Stimulated activated CD8-positive, alpha-beta memory T cell treated with anti-CD3 and anti-CD28 coated beads, Interleukin-2, amount 100 ng/mL, for 48 hours (primary cell): ENCODE data around the gene SMG6.

Experiments
- DNase-seq, 2 donors: peaks; one replicate each; pipeline ENCODE4 v3.0.0-alpha.2; 2020; ENCODE audit warnings: low read depth in 2 of 2

Gene SMG6

GRCh38 chr17:2049333-2050299 lies 254.0 kb downstream of the SMG6 start:
- peak; percentile 84 to 85 for DNase-seq

- DNase-seq: no peak
Observed at GRCh38 chr17:2048805-2049204, 254.8 kb downstream of the SMG6 start.

GRCh38 chr17:2047590-2047989 lies 256.0 kb downstream of the SMG6 start:
- no peak for DNase-seq

GRCh38 chr17:2044263-2044894 lies 259.2 kb downstream of the SMG6 start:
- no peak for DNase-seq

- DNase-seq: no peak
Observed at GRCh38 chr17:2043785-2044184, 259.8 kb downstream of the SMG6 start.

- DNase-seq: no peak
Observed at GRCh38 chr17:2042933-2043332, 260.7 kb downstream of the SMG6 start.

- no peak for DNase-seq
Observed at GRCh38 chr17:2042390-2042847, 261.2 kb downstream of the SMG6 start.

GRCh38 chr17:2041561-2042389 lies 261.8 kb downstream of the SMG6 start, which contains the start of gene OVCA2:
Gene OVCA2, plus strand, starts transcription at chr17:2042022. Its CDS starts 26 bp downstream, at chr17:2042048.
- peak; percentile 90 to 96 for DNase-seq

- no peak for DNase-seq
Observed at GRCh38 chr17:2040942-2041560, 262.5 kb downstream of the SMG6 start.

GRCh38 chr17:2040219-2040827 lies 263.3 kb downstream of the SMG6 start:
- DNase-seq: no peak

GRCh38 chr17:2037155-2037554 lies 266.4 kb downstream of the SMG6 start:
- DNase-seq: no peak

GRCh38 chr17:2035541-2036488 lies 267.8 kb downstream of the SMG6 start:
- no peak for DNase-seq

GRCh38 chr17:2034806-2035540 lies 268.6 kb downstream of the SMG6 start:
- DNase-seq: no peak

- DNase-seq: no peak
Observed at GRCh38 chr17:2034157-2034556, 269.4 kb downstream of the SMG6 start.

GRCh38 chr17:2033153-2033552 lies 270.4 kb downstream of the SMG6 start:
- no peak for DNase-seq

- no peak for DNase-seq
Observed at GRCh38 chr17:2030779-2031163, 272.8 kb downstream of the SMG6 start.

GRCh38 chr17:2029911-2030778 lies 273.4 kb downstream of the SMG6 start, which contains the start of gene DPH1:
Gene DPH1, plus strand, starts transcription at chr17:2030153. Its CDS starts 17 bp downstream, at chr17:2030170.
- DNase-seq: peak; percentile 80 to 81

- DNase-seq: no peak
Observed at GRCh38 chr17:2028737-2029136, 274.8 kb downstream of the SMG6 start.
